GM10266 (cell line): ENCODE measurements around the gene NIPAL3.

Experiments
- DNase-seq: peaks from one replicate; pipeline ENCODE4 v3.0.0; 2012; ENCODE audit errors: extremely low spot score
- TF ChIP-seq, protein P1 (sequence below): IDR thresholded peaks from 2 replicates; pipeline ENCODE4 v1.5.1; 2012; ENCODE audit warnings: mild to moderate bottlenecking, low read depth; ENCODE audit not compliant: control insufficient read depth, insufficient read depth; ENCODE audit errors: missing control alignments

NIPAL3 gene

DNA sequence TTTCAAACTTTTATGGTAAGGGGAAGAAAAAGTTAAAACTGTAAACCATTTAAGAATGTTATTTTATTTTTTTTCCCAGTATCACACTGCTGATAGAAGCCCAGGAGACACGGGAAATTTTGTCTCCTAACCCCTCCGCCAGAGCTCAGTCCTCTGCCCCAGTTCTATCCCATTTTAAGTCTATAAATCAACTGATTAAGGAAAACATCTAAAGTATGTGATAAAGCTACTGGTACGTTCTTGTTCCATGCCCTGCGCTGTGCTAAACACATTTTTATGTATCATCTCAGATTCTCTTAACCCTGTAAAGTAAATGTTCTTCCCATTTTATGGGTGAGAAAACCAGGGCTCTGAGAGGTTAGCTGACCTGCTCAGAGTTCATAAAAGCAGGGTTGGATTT lies 34.7 kb downstream of the NIPAL3 start:
- TF ChIP-seq, protein P1, sequence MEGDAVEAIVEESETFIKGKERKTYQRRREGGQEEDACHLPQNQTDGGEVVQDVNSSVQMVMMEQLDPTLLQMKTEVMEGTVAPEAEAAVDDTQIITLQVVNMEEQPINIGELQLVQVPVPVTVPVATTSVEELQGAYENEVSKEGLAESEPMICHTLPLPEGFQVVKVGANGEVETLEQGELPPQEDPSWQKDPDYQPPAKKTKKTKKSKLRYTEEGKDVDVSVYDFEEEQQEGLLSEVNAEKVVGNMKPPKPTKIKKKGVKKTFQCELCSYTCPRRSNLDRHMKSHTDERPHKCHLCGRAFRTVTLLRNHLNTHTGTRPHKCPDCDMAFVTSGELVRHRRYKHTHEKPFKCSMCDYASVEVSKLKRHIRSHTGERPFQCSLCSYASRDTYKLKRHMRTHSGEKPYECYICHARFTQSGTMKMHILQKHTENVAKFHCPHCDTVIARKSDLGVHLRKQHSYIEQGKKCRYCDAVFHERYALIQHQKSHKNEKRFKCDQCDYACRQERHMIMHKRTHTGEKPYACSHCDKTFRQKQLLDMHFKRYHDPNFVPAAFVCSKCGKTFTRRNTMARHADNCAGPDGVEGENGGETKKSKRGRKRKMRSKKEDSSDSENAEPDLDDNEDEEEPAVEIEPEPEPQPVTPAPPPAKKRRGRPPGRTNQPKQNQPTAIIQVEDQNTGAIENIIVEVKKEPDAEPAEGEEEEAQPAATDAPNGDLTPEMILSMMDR = no peak
- DNase-seq = no peak

DNA sequence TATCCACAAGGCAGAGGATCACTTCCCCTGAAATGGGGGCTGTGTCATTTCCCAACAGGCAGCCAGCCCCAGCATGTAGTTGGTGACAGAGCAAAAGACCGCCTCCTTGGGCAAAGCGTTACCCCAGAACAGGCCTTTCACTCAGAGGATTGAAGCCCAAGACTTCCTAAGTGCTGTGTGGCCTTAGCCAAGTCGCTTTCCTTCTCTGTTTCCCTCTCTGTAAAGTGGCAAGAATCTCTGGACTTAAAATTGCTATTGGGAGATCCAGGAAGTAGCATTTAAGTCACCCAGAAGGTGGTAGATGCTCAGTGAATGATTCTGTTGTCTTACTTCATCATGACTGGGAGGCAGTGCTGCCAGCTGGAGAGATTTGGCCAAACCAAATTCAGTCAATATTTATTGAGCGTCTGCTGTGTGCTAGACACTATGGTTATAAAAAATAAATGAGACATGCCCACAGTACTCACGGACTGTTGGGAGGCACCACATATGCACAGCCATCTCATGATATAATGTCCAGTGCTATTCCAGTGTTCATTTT lies 35.3 kb downstream of the NIPAL3 start:
- TF ChIP-seq, protein P1 = no peak
- DNase-seq = no peak

DNA sequence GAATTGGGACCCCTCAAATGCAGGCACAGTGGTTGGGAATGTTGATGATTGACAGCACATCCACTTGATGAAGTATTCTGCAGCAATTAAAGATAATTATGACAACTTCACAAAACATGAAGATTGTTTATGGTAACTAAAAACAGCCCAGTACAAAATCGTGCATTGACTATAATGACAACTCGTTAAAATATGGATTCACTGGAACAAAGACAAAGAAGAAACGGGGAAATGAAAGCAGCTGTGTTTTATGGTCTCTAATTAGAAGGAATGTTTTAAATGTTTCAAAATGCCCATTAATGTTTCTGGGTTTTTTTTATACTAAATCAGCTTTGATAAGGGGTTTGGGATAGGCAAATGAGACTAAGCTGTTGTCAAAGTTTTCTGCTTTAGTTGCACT lies 36.1 kb downstream of the NIPAL3 start:
- TF ChIP-seq, protein P1 = no peak
- no peak for DNase-seq

DNA sequence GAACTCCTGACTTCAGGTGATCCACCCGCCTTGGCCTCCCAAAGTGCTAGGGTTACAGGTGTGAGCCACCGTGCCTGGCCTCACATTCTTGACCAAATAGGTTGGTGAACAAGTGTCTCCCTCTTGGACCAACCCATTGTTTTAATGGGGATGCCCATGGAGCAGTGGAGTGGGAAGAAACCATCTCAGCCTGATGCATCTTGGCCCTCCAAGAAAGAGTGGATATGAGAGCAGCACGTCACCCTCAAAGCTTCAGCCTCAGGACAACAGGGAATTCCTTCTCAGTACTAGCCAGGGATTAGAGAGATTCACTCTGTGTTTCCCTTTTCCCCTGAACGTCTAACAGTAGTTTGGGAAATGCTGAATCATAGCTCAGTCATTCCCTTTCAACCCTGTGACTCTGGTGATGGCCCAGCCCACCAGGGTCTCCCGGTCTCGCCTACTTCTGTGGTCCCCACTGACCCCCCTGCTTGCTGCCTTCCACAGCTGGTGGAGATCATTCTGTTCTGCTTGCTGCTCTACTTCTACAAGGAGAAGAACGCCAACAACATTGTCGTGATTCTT lies 37.4 kb downstream of the NIPAL3 start:
- DNase-seq = no peak
- TF ChIP-seq, protein P1 = no peak

DNA sequence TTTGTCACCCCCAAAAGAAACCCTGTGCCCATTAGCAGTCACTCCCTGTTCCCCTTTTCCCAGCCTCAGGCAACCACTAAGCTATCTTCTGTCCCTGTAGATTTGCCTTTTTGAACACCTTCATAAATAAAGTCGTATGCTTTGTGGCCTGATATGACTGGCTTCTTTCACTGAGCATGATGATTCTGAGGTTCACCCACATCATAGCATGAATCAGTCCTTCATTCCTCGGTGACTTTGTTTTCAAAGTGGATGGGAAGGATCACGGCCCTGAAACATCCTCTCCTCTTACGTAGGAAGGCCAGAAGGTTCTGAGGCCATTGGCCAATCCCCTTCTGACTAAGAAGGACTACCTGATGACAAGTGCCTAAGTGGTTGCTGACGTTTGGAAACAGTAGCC lies 39.1 kb downstream of the NIPAL3 start:
- TF ChIP-seq, protein P1 = no peak
- no peak for DNase-seq

DNA sequence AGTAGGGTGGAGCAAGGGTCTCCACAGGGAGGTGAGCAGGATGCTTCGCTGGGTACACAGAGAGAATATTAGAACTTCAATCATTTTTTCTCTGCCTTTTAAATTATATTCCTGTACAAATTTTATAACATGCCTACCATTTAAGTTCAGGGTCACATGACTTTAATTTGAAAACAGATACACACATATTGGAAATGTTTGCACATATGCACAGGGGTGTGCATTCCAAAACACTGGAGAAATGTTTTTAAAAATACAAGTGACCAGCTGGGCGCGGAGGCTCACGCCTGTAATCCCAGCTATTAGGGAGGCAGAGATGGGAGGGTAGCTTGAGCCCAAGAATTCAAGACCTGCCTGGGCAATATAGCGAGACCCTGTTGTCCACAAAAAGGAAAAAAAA lies 39.7 kb downstream of the NIPAL3 start:
- no peak for DNase-seq
- TF ChIP-seq, protein P1 = no peak

DNA sequence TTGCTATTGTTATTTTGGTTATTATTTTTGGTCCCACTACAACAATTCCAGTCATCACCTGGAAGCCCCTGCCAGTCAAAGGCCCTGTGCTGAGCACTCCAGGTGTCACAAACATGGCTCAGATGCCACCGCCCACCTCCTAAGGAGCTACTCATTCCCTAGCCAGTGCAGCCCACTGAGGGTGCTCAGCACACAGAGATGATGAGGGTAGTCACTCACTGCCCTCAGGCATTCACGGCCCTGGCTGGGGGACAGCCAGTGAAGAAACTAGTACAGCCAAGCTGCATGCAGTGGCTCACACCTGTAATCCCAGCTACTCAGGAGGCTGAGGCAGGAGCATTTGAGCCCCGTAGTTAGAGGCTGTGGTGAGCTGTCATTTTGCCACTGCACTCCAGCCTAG lies 42.3 kb downstream of the NIPAL3 start:
- TF ChIP-seq, protein P1 = no peak
- no peak for DNase-seq
